Activated gamma-delta T cell treated with Interleukin-2 at 50 U/mL for 16 hours (primary cell): Measurements from ENCODE around the gene EVI5L.
"Not testable (repeated sequence)": the region's sequence is repeated elsewhere in the genome, so short reads cannot be mapped to it uniquely, and the experiment has no call there.

Source experiments
- DNase-seq: peaks from one replicate; pipeline ENCODE4 v3.0.0-alpha.2; 2020

The EVI5L gene

DNA sequence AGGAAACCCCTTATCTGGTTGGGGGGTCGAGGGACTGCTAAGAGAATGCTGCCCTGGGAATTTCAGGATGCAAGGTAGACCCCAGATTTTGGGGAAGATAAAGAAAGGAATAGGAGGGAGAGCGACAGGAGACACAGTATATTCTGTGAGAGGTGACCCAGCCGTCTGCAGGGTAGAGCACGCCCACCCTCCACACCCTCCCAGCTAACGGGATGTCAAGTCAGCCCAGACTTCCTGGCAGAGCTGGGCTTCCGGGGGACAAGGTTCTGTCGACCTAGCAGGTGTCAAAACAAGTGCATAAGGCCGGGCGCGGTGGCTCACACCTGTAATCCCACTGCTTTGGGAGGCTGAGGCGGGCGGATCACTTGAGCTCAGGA, 44.9 kb downstream of the EVI5L start:
- no peak for DNase-seq

DNA sequence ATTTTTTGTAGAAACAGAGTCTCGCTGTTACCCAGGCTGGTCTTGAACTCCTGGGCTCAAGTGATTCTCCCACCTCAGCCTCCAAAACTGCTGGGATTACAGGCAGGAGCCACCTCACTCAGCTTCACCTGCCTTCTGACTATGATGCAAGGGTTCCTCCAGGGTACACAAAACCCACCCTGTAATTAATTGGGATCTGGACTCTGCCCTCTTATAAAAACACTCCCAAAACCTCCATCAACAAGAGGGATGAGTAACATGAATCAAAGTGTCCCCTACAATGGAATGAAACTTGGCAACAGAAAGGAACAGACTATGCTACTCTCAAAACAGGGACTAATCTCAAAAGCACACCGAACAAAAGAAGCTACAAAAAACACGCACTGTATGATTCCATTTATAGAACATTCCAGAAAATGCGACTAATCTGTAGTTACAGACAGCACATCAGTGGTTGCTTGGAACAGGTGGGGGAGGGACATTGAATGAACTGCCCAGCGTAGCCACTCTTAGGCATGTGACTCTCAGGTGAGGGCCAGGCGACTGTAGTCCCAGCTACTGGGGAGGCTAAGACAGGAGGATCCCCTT, 47.3 kb downstream of the EVI5L start:
- no peak for DNase-seq

DNA sequence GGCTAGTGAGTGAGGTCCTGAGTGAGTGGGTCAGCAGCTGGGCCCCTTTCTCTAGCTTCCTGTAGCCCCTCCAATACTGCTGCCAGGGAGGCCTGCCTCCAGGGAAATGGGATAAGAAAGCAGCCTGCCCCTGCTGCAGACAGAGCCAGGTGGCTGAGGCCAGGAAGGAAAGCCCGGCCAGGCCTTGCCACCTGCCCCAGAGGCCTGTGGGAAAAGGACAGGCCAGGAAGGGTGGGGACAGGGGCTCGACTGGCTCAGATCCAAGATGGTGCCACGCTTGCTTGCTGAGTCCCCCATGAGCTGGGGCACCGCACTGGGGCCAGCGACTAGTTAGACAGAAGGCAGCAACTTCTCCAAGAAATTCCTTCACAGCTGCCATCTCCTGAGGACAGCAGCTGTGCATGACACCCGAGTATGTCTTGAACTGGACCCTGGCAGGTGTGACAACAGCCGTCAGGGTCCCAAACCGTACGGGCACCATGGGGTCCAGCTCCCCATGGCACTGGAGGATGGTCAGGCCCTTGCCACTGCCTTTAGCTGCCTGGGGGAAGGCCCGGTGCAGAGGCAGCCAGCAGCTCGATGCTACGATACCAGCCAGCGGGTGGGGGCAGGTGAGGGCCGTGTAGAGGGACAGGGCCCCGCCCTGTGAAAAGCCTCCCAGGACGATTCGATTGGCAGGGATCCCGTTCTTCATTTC, 49.2 kb downstream of the EVI5L start:
- no peak for DNase-seq

DNA sequence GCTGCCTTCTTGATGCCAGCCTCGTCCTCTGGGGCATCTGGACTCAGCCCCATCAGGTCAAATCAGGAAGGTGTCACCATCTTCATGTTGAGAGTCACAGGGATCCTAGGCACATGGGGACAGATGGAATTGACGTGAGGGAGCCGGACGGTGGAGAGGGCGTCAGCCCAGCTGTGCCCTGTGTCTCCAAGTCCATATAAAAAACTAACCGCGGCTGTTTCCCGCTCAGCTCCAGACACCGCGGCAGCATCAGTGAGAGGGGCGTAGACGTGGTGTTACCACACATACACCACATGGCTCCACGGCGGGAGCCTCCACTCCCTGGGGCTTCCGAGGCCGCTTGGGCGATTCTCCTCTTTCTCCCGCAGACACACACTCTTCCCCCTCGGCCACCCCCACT, 49.8 kb downstream of the EVI5L start:
- no peak for DNase-seq

DNA sequence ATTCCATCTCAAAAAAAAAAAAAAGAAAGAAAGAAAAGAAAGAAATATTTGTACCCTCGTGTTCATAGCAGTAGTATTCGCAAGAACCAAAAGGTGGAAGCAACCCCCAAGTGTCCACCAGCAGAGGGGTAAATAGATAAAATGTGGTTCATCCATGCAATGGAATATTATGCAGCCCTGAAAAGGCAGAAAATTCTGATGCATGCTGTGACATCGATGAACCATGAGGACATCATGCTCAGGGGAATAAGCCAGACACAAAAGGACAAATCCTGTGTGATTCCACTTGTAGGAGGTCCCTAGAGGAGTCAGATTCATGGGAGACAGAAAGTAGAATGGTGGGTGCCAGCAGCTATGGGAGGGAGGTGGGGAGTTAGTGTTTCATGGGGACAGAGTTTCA, 51.9 kb downstream of the EVI5L start:
- DNase-seq, result no peak

DNA sequence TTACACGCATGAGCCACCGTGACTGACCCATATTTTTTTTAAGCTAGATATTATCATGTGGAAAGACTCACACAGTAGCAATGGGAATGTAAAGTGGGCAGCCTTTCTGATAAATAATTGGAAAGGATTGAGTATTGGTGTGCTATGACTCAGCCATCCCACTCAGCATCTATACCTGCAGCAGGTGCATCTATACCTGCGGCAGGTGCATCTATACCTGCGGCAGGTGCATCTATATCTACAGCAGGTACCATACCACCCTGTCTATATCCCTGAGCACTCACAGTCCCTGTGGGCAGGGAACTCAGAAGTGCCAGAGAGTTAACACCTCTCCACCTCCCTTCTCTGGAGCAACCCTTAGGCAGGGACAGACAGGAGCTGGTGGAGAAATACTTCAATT, 53.1 kb downstream of the EVI5L start:
- no peak for DNase-seq

DNA sequence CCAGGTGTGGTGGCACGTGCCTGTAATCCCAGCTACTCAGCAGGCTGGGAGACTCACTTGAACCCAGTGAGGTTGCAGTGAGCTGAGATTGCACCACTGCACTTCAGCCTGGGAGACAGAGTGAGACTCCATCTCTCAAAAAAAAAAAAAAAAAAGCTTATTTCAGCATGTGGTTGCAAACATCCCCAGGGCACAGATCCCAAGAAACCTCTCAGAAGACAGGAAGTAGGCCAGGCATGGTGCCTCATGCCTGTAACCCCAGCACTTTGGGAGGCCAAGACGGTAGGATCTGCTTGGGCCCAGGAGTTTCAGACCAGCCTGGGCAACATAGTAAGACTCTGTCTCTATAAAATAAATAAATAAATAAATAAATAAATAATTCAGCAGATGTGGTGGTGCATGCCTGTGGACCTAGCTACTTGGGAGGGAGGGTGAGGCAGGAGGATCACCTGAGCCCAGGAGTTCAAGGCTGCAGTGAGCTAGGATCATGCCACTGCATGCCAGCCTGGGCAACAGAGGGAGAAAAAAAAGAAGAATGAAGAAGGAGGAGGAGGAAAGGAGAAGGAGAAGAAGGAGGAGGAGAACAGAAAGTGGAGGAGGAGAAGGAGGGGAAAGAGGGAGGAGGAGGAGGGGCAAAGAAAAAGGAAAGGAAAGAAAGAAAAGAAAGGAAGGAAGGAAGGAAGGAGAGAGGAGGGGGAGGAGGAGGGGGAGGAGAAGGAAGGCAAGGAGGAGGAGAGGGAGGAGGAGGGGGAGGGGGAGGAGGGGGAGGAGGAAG, 54.0 kb downstream of the EVI5L start:
- DNase-seq, result no peak

DNA sequence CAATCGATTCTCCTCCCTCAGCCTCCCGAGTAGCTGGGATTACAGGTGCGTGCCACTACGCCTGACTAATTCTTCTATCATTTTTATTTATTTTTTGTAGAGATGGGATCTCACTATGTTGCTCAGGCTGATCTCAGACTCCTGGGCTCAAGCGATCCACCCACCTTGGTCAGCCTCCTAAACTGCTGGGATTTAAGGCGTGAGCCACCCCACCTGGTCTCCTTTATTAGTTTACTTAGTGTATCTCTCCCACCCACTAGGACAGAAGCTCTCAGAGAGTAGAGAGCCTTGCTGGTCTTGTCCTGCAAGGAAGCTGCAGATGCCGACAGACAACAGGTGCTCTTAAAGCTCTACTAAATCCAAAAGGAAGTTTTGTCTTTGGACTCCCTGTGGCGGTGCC, 55.8 kb downstream of the EVI5L start:
- DNase-seq, result no peak

DNA sequence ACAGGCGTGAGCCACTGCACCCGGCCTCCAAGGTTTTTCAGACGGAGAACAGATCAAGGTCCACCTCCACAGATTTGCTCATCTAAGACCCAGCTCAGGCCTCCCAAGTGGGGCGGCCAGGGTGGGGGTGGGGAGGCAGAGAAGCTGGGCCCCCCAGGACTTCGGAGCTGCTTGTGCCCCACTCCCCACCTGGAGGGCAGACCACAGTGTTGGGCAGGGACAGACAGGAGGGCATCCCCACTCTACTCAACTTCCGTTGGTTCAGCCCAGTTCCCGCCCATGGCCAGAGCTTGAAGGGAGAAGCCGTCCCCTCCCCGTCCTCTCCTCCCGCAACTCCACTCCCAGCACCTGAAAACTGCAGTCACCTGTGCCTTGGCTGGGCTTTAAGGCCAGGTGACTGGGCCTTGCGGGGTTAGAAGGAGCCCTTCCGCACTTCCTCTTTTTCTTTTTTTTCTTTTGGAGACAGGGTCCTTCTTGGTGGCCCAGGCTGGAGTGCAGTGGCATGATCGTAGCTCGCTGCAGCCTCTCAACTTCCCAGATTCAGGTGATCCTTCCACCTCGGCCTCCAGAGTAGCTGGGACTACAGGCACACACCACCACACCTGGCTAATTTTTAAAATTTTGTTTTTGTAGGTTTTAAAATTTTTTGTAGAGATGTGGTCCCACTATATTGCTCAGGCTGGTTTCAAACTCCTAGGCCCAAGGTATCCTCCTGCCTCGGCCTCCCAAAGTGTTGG, 57.6 kb downstream of the EVI5L start:
- DNase-seq, result no peak

DNA sequence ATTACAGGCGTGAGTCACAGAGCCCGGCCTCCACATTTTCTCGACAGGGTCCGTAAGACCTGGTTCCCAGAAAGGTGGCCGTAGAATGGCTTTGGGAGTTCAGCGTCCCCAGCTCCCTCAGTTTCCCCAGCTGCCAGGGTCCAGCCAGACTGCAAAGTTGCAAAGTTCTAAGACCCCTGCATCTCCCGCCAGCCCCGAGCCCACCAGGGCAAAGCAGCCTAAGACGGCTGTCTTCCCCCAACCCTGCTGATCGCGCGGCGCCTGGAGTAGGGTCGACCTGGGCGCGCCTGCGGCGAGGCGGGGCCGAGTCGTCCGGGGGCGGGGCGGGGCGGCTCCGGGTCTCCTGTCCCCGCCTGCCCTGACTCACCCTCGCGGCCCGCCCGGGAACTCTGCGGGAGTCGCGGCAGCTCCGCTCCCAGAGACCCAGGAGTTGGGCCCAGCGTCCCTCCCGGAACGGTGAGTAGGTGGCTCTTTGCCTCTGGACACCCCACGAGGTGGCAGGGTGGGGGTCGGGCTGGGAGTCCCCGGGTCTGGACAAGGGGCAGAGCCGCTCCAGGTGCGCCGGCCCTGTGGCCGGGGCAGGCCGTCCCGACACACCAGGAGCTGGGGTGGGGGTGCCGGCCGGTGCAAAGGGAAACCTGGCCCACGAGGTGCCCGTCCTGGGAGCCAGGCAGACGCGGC, 58.3 kb downstream of the EVI5L start, which contains the start of gene LRRC8E:
Gene LRRC8E (plus strand): TSS at position 366 of the 681 bp plus-strand sequence. CDS start 7,094 bp downstream, outside the sequence.
- DNase-seq, result no peak

DNA sequence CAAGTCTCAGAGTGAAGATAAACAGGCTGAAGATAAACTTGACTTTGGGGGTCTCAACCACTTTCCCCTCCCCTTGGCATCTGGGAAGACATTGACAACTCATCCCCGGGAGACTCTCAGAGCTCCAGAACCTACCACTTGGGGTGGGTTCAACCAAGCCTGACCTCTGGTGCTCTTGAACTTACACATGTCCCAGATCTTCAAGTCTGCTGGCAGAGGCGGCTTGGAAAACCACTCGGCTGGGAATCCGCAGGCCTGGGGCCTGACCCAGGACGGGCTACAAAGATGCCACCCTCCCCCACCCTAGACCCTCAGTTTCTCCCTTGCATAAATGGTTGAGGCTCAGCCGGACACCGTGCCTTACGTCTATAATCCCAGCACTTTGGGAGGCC, 58.8 kb downstream of the EVI5L start:
- no peak for DNase-seq

DNA sequence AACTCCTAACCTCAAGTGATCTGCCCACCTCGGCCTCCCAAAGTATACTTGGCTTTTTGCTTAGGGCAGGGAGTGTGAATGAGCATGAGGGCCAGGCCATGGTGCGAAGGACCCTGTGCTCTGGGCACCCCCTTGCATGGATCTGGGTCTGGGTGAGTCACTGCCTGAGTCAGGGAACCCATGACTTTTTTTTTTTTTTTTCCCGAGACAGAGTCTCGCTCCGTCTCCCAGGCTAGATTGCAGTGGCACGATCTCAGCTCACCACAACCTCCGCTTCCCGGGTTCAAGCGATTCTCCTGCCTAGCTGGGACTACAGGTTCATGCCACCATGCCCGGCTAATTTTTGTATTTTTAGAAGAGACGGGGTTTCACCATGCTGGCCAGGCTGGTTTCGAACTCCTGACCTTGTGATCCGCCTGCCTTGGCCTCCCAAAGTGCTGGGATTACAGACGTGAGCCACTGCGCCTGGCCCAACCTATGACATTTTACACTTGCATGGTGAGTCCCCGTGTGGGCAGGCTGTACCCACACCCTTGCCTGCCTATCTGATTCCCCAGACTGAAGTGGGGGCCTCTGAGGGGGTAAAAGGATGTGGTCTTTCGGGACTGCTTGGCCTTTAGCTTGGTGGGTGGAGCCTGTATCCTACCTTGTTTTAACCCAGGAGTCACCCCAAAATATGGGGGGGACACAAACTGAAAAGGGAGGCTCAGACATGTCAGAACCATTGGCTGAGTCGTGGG, 63.5 kb downstream of the EVI5L start:
- not testable (repeated sequence) for DNase-seq

DNA sequence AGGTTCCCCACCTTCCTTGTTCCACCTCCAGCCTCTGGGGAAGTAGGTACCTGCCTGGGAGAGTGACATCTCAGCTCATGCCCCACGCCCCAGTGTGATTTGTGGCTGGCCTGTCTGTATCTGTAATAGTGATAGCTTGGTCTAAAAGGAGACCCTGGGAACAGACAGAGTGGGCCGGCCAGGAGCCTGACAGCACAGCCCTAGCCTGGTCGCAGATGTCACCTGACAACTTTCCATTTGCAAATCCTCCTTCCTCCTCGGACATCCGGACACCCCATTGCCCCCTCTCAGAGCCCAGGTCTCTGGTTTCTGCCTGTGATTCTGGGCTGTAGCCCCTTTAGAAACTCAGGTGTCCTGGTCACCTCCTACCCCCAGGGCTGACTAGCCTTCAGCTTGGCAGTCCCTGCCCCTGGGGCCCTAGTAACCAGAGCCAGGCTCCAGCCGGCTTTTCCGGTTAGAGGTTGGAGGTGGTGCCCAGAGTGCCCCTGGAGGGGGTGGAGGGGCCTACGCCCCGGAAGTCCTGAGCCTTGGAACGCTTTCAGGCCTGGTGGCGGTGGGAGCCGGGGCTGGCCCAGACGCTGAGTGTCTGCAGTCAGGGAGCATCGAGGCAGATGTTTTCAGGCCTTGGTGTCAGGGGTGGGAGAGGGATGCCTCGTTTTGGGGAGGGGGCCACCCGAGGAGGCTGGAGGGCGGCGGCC, 64.7 kb downstream of the EVI5L start:
- DNase-seq, result no peak

DNA sequence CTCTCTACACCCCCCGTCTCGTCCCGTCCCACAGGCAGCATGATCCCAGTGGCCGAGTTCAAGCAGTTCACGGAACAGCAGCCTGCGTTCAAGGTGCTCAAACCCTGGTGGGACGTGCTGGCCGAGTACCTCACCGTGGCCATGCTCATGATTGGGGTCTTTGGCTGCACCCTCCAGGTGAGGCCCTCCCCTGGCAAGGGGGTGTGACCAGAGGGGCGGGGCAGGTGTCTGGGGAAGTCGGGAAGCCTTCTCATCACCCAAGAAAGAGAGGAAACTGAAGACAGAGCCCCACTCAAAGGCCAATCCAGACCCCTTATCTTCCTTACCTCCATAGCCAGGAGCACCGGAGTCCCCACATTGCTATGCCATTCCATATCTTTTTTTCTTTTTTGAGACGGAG, 65.5 kb downstream of the EVI5L start:
- DNase-seq, result no peak

DNA sequence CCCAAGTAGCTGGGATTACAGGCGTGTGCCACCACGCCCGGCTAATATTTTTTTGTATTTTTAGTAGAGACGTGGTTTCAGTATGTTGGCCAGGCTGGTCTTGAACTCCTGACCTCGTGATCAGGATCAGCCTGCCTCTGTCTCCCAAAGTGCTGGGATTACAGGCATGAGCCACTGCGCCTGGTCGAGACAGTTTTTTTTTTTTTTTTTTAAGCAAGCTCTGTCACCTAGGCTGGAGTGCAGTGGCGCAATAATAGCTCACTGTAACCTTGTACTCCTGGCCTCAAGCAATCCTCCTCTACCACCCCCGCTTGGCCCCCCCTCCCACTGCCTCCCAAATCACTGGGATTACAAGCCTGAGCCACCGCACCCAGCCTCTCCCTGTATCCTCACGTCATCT, 67.3 kb downstream of the EVI5L start:
- DNase-seq, result no peak

DNA sequence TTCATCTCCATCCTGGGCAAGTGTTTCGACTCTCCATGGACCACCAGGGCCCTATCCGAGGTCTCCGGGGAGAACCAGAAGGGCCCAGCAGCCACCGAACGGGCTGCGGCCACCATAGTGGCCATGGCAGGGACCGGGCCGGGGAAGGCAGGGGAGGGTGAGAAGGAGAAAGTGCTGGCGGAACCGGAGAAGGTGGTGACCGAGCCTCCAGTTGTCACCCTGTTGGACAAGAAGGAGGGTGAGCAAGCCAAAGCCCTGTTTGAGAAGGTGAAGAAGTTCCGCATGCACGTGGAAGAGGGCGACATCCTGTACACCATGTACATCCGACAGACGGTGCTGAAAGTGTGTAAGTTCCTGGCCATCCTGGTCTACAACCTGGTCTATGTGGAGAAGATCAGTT, 68.9 kb downstream of the EVI5L start:
- DNase-seq, result no peak

DNA sequence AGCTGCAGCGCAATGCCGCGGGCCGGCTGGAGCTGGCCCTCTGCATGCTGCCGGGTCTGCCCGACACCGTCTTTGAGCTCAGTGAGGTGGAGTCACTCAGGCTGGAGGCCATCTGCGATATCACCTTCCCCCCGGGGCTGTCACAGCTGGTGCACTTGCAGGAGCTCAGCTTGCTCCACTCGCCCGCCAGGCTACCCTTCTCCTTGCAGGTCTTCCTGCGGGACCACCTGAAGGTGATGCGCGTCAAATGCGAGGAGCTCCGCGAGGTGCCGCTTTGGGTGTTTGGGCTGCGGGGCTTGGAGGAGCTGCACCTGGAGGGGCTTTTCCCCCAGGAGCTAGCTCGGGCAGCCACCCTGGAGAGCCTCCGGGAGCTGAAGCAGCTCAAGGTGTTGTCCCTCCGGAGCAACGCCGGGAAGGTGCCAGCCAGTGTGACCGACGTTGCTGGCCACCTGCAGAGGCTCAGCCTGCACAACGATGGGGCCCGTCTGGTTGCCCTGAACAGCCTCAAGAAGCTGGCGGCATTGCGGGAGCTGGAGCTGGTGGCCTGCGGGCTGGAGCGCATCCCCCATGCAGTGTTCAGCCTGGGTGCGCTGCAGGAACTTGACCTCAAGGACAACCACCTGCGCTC, 69.8 kb downstream of the EVI5L start:
- no peak for DNase-seq

DNA sequence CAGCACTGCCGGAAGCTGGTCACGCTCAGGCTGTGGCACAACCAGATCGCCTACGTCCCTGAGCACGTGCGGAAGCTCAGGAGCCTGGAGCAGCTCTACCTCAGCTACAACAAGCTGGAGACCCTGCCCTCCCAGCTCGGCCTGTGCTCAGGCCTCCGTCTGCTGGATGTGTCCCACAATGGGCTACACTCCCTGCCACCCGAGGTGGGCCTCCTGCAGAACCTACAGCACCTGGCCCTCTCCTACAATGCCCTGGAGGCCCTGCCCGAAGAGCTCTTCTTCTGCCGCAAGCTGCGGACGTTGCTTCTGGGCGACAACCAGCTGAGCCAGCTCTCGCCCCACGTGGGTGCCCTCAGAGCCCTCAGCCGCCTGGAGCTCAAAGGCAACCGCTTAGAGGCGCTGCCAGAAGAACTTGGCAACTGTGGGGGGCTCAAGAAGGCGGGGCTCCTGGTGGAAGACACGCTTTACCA, 70.4 kb downstream of the EVI5L start:
- DNase-seq, result no peak

DNA sequence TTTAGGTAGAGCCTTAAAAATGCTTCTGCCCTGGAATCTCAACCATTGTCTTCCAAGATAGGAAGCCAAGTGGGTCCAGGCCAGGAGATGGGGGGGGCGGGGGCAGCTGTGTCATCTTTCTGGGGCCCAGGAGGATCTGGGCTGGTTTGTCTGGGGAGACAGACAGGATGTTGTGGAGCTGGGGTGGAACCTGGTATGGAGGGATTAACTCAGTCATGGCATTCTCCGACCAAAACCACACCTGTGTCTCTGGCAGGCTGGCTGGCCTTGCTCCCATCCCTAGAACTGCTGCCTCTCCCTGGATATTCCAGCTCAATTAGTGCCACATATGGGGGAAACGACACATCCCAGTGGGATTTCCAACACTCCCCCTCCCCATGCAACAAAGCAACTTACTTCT, 70.9 kb downstream of the EVI5L start:
- no peak for DNase-seq

DNA sequence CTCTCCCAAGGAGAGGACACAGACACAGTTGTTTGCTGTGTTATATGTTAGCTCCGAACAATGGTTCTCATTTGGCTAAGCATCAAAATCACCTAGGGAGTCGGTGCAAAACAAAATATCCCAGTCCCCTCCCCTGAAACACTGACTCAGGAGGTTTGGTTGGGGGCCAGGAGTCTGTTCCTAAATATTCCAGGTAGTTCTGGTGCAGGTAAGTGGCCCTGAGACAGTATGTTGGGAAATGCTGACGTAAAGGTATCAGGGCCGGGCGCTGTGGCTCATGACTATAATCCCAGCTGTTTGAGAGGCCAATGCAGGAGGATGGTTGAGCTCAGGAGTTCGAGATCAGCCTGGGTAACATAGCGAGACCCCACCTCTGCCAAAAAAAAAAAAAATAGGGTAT, 71.3 kb downstream of the EVI5L start:
- DNase-seq, result no peak

DNA sequence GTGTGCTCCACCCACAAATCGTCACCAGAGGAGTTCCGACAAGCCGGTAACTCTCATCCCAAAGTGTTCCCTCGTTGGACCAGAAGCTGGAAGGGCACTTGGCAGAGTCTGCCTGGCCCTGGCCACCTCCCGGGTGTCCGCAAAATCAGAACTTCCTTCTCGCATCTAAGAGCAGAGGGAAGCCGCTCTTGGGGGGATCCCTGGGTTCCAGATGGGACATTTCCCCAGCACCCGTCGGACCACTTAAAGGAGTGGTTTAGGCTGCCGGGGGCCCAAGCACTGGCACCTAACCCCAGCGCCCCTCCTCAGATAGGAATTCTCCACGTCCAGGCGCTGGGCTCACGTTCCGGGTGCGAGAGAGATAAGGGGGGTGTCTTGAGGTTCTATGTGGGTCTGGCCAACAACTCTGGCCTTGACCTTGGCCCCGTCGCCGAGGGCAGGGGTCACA, 72.8 kb downstream of the EVI5L start:
- DNase-seq, result no peak
